GM18907 (cell line): ENCODE data around the gene PGM5.

Source experiments
- ATAC-seq: cut with Tn5 transposase; IDR thresholded peaks from one replicate; pipeline ENCODE4 v1.9.1; 2021; ENCODE audit warnings: mild to moderate bottlenecking, moderate library complexity; ENCODE audit not compliant: unreplicated experiment

PGM5 gene

DNA sequence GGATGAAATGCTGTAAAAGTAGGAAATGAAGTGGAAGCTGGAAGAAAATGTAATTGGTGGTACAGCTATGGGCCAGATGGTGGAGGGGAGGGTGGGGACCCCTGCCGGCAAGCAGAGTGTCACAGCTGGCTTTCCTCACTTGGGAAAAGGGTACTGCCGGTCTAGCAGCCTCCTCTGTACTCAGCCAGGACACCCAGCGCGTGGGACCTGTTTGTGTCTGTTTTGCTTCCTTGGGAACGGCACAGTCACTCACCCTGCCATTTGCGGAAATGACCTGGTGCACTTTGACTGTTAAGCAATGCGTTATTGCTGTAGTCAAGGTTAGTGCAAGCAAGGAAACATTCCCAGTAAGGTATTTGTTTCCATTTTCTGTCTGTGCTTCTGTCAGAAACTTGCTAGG, 174.2 kb downstream of the PGM5 start:
- ATAC-seq: no peak

DNA sequence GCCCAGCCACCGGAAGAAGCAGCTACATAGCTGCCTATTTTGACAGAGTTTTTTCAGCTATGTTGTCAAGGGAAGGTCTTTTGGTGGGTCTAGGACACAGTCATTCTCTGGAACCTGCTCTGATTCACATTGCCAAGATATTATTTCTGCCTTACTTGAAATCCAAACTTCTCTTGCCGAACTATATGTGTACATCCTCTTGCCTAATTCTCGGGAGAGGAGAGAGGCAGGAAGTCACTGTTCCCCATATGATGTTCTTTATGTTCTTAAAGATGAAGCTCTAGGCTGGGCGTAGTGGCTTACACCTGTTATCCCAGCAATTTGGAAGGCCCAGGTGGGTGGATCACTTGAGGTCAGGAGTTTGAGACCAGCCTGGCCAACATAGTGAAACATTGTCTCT, 175.7 kb downstream of the PGM5 start:
- ATAC-seq: no peak

DNA sequence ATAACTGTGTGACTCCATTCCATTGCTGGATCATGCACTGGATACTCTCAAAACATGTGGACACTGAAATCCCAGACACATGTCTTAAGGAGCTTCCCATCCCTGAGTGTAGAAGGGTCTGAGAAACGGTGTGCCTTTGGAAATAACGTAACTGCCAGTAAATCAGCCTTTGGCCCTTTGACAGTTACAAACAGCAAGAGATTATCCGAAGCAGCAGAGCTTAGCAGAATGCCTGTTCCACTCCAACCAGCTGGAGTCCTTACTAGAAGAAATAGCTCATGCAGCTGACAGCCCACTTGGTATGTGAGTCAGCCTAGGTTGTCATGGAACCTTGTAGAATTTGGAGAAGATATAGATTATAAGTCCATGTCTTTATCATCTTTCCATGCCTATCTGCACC, 177.3 kb downstream of the PGM5 start:
- ATAC-seq: no peak

DNA sequence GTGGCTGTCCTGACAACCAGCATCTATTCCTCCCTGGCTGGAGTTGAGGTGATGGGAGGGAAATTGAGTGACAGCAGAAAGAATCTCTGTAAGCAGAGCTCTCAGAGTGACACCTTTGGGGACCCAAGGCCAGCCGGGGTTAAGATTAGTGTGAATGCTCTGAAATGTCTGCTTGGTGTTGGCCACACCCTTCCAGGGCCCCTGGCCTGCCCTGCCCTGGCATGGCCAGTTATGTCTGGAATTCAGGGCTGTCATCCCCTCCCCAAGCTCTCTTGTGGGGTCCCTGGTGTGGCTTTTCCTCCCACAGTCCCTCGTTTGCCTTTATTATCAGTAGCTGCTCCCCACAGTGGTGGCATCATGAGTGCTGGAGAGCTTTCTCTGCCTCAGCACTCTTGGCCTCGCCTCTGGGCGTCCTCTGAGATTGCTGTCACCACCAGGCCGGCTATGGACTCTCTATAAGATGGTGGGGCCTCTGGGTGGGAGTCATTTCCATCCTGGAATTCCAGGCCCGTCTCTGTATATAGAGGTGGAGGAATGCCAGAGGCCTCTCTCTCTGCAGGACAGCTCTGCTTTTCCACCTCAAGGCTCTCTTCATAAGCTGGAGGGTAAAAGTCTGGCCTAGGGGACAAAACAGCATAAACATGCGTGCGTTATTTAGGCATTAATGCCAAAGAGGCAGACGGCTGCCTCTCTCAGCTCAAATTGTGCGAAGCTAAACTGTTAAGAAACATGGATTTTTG, 180.6 kb downstream of the PGM5 start:
- no peak for ATAC-seq

DNA sequence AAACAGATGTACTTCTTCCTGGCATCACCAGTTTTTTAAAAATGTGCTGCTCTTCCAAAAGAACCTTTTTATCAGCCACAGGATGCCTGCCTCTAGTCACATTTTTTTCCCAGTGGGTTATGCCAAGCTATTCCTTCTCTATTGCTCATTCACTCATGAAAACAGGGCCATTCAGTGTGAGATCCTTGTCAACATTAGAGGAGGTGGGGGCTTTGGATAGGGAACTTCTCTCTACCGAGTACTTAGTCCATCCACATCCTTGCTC, 181.1 kb downstream of the PGM5 start:
- no peak for ATAC-seq

DNA sequence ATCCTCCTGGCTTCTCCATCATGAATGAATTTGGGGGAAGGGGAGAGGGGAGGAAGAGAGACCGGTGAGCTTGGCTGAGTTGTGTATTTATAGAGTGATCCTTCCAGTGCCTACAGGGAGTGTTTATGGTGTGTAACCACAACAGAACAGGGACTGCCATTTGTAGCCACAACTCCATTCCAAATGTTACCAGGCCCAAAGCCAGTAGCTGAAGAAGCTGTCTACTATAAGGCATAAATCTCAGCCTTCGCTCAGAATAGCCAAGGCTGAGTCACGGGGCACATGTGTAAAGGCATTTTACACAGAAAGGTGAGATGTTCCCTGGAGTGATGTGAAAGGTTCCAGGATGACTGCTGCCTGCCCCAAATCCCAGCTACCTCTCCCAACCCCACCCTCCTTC, 181.8 kb downstream of the PGM5 start:
- no peak for ATAC-seq

DNA sequence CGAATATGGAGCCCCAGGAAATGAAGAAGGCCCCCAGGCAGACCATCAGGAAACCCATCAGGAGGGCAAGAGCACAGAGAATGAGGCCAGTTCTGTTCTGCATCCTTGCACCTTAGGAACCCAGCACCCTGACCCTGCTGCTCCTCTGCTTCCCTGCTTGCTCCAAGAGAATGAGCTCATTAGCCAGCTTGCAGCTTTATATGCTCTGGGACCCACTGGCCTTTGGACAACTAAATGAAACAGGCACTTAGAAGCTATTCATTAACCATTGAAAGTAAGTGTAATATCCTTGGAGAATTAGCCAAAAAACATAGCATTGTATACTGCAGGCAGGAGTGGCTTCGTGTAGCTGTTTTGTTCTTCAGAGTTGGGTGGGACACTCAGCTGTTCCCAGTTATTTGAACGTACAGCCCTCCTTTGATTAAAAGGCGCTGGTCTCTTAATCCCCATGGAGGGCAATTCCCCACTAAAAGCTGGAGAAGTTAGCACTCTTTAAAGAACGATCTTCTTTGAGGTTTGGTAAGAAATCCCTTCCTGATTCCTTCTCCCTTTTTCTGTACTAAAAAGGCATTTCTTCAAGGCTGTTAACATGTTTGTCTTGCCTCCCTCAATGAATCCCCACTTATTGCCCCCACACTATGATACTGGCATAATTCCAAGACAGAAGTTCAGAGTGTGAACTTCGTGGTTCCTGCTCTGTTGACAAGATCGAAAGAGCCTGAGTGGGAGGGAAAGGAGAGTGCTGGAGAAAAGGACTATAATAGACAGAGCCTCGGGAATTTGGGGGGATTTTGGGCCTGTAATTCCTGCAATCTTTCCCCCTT, 184.5 kb downstream of the PGM5 start, which contains the start of gene TMEM252:
TSS of gene TMEM252 (minus strand) at position 172 of the 824 bp plus-strand sequence. CDS start at position 103, 69 bp downstream.
- ATAC-seq: no peak

DNA sequence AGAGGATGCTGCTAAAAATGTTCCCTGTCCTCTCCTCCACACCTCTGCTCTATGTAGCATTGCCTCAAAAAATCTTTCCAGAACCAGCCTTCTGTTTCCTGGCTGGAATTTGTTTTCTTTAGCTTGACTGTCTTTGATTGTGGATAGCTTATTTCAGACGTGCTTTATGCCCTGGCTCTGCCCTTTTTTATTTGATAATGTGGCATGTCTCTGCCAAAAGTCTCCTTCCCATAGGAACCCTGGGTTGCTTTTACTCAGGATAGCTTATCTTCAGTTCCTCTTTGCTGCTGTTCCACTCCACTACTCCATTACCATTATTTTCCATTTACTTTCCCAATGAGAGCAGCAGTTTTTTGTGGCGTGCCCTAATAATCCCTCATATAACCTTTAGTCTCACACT, 185.2 kb downstream of the PGM5 start:
- ATAC-seq: no peak

DNA sequence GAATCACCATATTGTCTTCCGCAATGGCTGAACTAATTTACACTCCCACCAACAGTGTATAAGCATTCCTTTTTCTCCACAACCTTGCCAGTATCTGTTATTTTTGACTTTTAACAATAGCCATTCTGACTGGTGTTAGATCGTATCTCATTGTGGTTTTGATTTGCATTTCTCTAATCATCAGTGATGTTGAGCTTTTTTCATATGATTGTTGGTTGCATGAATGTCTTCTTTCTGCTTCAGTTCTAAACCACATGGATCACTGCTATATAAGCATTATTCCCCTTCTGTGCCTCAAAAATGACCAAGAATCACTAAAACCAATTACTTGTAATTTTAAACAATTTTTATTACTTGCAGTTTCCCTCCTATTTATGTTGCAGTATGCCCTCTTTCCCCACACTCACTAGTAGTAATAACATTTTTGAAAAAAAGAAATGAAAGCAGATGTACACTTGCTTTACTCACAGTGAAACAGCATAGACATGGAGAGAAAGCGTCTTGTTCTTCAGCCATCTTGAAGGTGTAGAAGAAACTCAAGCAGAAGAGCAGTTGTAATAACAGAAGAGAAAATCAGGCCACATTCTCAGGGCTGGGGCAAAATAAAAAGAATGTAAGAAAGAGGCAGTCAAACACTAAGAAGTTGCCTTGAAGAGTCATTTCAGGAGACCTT, 188.8 kb downstream of the PGM5 start:
- no peak for ATAC-seq

DNA sequence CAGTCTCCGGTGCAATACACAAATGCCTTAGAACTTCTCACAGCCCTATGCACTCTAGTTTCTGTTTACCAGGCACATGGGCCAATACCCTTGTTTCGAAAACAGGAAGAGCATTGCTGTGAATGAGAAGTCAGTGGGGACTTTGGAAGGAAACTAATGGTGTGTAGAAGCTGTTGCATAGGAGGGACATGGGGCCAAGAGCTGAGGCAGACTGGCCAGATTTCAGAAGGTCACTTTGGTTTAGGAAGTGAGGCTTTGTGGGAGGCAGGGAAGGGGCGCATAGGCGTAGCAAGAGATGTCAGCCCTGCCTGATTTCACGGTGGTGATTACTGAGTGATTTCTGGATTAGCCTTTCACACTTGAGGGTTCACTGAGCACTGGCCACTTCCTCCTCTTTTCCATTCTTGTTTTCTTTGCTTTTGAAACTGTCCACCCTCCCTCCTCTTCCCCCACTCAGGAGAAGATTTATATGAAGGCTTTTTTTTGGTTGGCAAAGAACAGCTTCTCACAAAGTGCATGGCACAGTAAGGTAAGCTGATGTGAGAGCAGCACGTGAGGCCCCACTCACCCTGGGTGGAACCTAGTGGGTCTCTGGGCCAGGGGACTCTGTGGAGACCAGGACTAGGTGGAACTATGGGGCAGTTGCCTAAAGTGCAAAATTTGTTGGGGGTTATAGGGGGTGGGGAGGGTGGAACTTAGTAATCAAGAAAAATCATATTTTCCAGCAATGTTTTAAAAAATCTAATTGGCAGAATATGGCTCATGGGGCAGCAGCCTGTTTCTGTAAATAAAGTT, 190.4 kb downstream of the PGM5 start:
- ATAC-seq: peak; percentile 90

DNA sequence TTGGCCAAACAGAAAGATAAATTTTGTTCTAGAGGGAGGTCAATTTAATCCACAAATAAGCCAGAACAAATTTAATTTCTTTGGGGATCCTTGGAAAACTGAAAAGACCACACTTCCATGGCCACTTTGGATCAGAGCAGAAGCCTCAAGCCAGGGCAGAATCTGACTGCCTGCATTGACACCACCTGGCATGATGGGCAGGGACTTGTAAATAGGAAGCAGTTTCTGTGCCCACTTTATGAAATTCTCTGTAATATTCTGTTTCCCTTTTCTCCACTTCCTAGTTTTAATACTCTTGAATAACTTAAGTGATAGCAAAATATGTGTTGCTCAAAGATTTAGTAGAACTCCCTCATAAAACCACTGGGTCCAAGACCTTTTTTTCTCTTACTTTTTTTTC, 191.0 kb downstream of the PGM5 start:
- ATAC-seq: no peak

DNA sequence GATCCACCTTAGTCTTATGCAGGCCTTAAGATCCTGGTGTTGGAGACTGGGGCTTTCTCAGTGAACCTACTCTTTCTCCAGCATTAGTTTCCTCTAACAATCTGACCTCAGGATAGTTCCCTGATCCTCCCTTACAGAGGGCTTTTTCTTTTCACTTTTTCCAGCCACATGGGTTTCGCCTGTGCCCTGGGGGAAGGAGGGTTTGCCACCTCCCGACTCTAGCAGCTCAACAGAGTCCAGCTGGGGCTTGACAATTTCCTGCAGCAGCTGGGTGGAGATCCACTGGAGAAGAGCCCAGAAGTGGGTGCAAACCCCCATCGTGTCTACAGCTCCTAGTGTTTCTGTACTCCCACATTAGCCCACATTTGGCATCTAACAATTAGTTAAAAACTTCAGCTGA, 191.8 kb downstream of the PGM5 start:
- ATAC-seq: no peak

DNA sequence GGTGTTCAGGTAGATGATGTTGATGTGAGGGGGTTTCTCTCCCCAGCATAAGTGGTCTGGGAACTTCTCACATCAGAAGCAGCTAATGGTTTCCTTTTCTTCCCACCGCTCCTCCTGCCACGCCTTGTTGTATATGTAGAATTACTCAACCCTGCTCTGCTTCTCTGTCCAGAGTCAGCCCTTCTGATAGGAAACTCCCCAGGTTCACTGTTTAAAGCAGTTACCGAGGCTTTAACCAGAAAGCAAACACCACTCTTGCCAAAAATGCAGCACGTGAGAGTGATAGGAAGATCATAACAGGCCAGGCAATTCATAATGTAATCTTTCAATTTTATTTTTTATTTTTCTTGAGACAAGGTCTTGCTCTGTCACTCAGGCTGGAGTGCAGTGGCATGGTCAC, 194.8 kb downstream of the PGM5 start:
- ATAC-seq: no peak

DNA sequence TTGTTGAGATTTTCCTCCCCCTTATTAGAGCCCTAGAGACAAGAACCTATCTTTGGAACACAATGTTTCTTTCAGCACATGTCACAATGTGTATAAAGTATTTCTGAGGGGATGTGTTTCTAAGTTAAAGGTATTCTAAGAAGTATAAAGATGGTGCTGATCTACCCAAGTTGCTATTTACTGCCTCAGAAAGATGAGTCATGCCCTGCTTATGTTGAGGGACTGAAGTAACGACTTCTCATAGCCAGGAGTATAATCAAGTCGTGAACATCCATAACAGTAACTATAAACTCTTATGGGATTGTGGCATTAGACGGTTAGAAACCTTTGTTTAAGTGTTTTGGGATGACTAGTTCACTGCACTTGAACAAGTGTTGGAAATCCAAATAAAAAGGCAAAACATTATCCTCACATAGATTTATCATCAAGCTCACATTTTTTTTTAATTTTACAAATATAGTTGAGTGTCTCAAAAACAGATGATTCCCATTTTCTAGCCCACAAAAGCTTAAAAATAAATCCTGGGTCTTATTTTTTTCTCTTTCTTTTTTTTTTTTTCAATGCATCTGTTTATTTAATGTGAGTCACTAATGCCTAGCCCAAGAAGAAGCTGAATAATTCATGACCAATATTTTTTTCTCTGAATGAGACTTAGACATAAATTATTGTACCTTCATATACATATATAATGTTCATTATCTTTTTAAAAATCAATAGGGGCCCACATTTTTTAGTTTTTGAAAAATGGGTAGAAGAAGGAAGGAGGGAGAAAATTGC, 196.5 kb downstream of the PGM5 start:
- ATAC-seq: no peak

DNA sequence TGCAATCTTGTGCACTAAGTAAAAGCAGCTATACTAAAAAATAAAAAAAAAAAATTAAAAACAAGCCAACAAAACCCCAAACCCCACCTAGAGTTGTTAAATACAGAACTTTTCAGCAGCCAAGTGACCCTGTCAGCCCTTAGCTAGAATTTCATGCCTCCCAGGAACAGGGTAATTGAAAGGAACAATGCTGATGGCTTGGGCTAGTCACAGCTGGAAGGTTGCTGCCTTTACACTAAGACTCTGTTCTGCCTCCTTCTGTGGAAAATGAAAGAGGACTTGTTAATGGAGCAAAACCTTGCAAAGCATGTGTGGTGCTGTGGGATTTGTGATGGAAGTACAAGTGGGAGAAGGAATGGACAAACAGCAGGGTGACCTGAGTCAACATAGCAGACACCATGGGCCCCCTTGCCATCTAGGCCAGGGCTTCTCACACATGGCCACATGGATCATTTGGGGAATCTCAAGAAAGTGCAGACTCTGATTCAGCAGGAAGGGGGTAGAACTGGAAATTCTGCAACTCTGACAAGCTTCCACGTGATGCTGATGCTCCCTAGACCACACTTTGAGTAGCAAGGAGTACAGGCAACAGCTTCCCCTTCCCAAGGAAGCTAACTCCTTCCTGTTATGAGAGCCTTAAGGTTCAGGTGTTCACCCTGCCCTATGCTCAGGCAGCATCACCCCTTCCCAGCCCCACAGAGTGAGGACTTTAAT, 199.2 kb downstream of the PGM5 start:
- ATAC-seq: no peak

DNA sequence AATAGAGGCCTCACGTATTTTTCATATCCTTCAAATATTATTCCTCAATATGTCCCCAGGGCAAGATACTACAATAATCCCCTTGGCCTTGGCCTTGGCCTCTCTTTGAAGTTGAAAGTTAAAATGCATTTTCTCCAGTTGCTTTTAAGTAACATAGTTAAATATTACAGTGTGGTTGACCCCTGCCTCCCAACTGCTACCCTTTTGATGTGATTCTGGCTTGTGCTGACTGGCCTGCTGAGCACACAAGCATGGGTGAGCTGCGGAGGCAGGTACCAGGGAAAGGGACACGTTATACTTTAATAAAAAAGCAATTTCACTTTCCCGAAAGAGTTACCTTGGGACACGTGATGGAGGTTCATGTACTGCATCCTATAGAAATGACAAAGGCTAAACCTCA, 202.1 kb downstream of the PGM5 start:
- no peak for ATAC-seq

DNA sequence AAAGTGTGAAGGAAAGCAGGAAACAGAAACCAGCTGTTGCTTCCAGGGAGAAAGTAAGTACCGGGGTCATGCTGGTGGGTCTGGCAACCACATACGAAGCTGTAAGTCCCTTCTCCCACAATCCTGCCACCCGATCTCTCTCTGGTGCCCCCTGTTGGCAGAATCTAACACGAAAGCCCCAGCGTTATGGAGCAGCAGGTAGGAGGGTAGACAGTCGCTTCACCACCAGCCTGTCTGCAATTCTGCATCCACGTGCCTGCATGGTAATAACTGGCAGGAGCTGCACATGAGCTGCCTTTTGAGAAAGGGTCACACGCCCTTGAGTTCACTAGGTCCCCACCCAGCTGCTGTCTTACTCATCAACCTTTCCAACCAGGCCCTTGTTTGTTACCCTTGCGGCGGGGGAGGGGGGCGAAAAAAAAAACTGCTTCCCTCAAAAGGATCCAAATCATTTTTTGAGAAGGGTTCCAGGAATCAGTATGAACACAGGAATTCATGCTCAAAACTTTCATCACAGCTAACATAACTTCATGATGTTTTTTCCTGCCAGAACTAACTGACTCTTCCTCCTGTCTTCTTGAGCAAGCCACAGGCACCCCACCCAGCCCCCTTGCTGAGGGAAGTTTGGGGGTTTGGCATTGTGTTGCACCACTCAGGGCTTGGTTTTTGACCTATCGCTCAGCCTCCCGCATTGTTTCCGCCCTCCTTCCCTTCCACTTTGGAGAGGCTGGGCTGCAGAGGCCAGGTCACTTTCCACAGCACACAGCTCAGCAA, 203.8 kb downstream of the PGM5 start:
- ATAC-seq: peak; percentile 56

DNA sequence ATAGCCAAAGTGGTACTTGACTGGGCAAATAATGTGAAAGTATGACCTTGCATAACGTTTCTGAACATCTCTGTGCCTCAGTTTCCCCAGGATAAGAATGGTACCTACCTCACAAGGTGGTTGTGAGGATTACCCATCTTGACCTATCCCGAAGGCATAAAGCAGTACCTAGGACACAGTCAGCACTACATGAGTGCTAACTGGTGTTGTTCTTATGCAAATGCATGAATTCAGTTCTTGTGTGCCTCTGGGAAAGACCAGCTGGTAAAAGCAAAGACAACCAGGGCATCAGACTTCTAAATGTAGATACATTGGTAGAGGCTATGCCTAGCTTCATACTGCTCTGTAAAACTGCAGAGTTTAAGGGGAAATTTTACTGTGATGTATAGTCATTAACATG, 206.1 kb downstream of the PGM5 start:
- no peak for ATAC-seq

DNA sequence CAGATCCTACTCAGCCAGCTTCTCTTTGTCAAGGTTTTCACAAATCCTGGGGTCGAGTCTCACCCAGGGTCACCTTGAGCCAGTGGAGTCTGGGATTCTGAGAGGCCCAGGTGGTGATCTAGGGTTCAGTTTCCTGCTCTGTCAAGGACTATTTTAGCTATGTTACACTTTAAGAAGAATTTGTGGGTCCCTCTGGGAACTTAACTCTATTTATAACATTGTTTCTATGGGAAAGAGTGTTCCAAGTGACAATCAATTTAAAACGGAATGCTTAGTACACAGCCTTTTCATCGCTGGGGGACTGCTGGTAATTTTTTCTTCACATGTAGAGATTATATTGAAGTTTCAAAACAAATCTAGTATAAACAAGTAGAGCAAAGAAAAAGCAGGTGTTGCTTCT, 211.2 kb downstream of the PGM5 start:
- no peak for ATAC-seq
